Fibroblast of villous mesenchyme (primary cell): ENCODE measurements around the gene CFAP74. TPM values are rescaled to one million over a fixed set of nuclear protein-coding genes. Genes with fewer than 3 reads are reported as not detected.

Experiments
- DNase-seq: peaks from one replicate; pipeline ENCODE4 v3.0.0-alpha.2; 2010; ENCODE audit warnings: low read depth
- H3K4me3 ChIP-seq: 2 replicates; pipeline ENCODE4 v1.5.1; 2011; ENCODE audit warnings: low read depth, mild to moderate bottlenecking, low read length
- total RNA-seq: library from RNA; depleted of rRNA; stranded (reverse); fragments of >200 nt; gene quantifications from 2 replicates; pipeline ENCODE4 v1.2.3, GENCODE V29; 2012
- TF ChIP-seq, protein P1 (sequence below): IDR thresholded peaks from 2 replicates; pipeline ENCODE4 v1.5.1; 2012; ENCODE audit warnings: low read depth, mild to moderate bottlenecking, low read length; ENCODE audit not compliant: insufficient read depth

CFAP74 gene
- total RNA-seq, 1 donor, result not detected

DNA sequence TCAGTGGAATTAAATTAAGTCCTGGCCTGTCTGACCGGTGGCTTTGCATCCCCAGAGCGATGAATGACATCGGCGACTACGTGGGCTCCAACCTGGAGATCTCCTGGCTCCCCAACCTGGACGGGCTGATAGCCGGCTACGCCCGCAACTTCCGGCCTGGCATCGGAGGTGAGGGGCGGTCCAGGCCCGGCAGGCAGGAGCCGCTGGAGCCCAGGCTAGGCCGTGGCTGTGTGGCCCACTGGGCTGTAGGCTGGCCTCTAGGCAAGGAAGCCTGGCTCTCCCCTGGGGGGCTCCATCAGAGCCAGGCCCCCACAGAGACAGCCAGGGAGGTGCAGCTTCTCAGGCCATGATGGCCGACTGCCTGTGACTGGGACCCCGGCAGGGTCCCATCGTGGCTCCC lies 21.3 kb upstream of the CFAP74 start:
- no peak overlapping the region for H3K4me3 ChIP-seq
- DNase-seq, result no peak
- TF ChIP-seq, protein P1, sequence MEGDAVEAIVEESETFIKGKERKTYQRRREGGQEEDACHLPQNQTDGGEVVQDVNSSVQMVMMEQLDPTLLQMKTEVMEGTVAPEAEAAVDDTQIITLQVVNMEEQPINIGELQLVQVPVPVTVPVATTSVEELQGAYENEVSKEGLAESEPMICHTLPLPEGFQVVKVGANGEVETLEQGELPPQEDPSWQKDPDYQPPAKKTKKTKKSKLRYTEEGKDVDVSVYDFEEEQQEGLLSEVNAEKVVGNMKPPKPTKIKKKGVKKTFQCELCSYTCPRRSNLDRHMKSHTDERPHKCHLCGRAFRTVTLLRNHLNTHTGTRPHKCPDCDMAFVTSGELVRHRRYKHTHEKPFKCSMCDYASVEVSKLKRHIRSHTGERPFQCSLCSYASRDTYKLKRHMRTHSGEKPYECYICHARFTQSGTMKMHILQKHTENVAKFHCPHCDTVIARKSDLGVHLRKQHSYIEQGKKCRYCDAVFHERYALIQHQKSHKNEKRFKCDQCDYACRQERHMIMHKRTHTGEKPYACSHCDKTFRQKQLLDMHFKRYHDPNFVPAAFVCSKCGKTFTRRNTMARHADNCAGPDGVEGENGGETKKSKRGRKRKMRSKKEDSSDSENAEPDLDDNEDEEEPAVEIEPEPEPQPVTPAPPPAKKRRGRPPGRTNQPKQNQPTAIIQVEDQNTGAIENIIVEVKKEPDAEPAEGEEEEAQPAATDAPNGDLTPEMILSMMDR, result no peak

- no peak overlapping the region for H3K4me3 ChIP-seq
- DNase-seq, result no peak
- TF ChIP-seq, protein P1, result no peak
Observed at GRCh38 chr1:2024451-2024850, 20.9 kb upstream of the CFAP74 start.

- TF ChIP-seq, protein P1, result no peak
- DNase-seq, result no peak
- H3K4me3 ChIP-seq, result no peak overlapping the region
Observed at GRCh38 chr1:2023187-2023586, 19.6 kb upstream of the CFAP74 start.

- no peak overlapping the region for H3K4me3 ChIP-seq
- DNase-seq, result no peak
- TF ChIP-seq, protein P1, result no peak
Observed at GRCh38 chr1:2022063-2022770, 18.6 kb upstream of the CFAP74 start.

- TF ChIP-seq, protein P1, result no peak
- DNase-seq, result no peak
Observed at GRCh38 chr1:2021550-2021949, 18.0 kb upstream of the CFAP74 start.

DNA sequence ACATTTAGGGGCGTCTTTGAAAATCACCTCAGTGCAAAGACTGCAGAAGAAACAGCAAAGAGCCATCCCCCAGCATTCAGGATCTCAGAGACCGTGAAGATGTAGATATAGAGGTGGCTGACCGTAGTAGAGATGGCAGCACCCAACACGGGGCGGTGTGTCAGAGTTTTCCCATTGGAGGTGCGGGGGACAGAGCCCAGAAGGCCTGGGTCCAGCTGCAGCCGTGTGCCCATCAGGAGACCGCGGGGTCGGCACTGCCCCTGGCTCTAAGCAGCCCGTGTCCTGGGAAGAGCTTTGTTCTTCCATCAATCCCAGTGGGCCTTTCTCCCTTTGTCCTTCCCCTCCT lies 16.7 kb upstream of the CFAP74 start:
- no peak overlapping the region for H3K4me3 ChIP-seq
- TF ChIP-seq, protein P1, result no peak
- DNase-seq, result no peak

More at GRCh38 chr1:2021550-2021949, 18.0 kb upstream of the CFAP74 start:
- no peak overlapping the region for H3K4me3 ChIP-seq
